Measurements from ENCODE around the gene CIT. TPM values are rescaled to one million over a fixed set of nuclear protein-coding genes. Genes with fewer than 3 reads are reported as not detected.

CIT gene
- total RNA-seq, 1 donor from 2014 or later: 98.5 TPM

DNA sequence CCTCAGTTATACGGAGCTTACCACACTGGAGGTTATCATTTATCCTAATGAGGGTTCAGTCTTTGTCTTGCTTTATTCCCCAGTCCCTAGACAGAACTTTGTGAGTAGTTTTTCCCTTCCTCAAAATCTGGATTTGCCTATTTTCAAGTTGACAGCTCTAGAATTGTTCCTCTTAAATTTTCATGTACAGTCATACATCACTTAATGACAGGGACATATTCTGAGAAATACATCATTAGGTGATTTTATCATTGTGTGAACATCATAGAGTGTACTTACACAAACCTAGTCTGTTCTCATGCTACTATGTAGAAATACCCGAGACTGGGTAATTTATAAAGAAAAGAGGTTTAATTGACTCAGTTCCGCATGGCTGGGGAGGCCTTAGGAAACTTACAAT, 206.1 kb downstream of the CIT start:
- Mint-ChIP-seq H3K27me3 (ENCODE audit: insufficient read depth, low read depth) (no peaks in the 10 kb centered on the region), H3K4me1 (peaks cover 19% of the 10 kb centered on the region), H3K36me3 (peaks cover 26% of the 10 kb centered on the region), H3K27ac (no peak overlapping the region), H3K4me3 (no peak overlapping the region), H3K9me3 (no peaks in the 10 kb centered on the region)
- DNase-seq (ENCODE audit: low spot score): no peak
- peaks cover 4% of the 10 kb centered on the region for H3K4me1 ChIP-seq
- no peaks in the 10 kb centered on the region for H3K9me3 ChIP-seq (ENCODE audit: low read depth)
- H3K36me3 ChIP-seq: peaks cover 12% of the 10 kb centered on the region
- H3K4me2 ChIP-seq: no peak overlapping the region
- TF ChIP-seq EZH2phosphoT487 (IDR thresholded peaks at IDR 0.05) (no peak), EZH2 (IDR thresholded peaks at IDR 0.05) (no peak)
- TF ChIP-seq, protein P1, sequence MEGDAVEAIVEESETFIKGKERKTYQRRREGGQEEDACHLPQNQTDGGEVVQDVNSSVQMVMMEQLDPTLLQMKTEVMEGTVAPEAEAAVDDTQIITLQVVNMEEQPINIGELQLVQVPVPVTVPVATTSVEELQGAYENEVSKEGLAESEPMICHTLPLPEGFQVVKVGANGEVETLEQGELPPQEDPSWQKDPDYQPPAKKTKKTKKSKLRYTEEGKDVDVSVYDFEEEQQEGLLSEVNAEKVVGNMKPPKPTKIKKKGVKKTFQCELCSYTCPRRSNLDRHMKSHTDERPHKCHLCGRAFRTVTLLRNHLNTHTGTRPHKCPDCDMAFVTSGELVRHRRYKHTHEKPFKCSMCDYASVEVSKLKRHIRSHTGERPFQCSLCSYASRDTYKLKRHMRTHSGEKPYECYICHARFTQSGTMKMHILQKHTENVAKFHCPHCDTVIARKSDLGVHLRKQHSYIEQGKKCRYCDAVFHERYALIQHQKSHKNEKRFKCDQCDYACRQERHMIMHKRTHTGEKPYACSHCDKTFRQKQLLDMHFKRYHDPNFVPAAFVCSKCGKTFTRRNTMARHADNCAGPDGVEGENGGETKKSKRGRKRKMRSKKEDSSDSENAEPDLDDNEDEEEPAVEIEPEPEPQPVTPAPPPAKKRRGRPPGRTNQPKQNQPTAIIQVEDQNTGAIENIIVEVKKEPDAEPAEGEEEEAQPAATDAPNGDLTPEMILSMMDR (IDR thresholded peaks at IDR 0.05): no peak
- peaks cover 18% of the 10 kb centered on the region for H4K20me1 ChIP-seq (ENCODE audit: low read depth)
- H3K9ac ChIP-seq: no peak overlapping the region
- H3K27me3 ChIP-seq: no peaks in the 10 kb centered on the region
- no peak overlapping the region for H3K4me3 ChIP-seq
- H3K27ac ChIP-seq: no peak overlapping the region
- no peak overlapping the region for H2AFZ ChIP-seq (replicated peaks)
- peaks cover 40% of the 10 kb centered on the region for H3K79me2 ChIP-seq (ENCODE audit: low read depth)
- peaks cover 18% of the 10 kb centered on the region for H3F3A ChIP-seq (ENCODE audit: low read depth)

DNA sequence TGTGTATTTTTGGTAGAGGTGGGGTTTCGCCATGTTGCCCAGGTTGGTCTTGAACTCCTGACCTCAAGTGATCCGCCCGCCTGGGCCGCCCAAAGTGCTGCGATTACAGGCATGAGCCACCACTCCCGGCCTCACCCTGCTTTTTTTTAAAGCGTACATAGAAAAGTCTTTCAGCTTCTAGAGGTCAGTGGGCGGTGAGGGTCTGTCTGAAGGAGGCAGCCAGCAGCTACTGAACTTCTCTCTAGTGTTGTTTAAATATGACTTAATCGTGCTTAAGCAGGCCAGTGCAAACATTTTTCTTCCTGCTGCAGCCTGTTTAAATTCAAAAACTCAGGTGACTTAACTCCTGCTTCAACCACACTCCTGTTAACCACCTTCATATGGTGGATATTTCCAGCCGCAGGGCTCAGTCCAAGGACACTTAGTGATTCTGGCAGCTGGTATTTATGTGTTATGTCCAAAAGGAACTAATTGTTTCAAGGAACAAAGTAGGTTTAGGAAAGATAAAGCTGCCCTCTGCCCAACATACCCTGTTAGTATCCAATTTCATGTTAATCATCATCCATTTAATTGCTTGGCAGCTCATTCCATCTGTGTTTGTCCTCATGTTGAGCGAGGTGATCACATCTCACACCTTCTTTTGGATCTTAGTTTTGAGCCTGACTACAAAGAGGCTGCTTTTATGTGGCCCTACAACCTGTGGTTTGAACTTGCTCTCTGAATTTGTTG, 207.2 kb downstream of the CIT start:
- H3K79me2 ChIP-seq (ENCODE audit: low read depth): peaks cover 40% of the 10 kb centered on the region
- H4K20me1 ChIP-seq (ENCODE audit: low read depth): peaks cover 18% of the 10 kb centered on the region
- H3K36me3 Mint-ChIP-seq: peaks cover 19% of the 10 kb centered on the region
- H3K4me1 ChIP-seq: peaks cover 4% of the 10 kb centered on the region
- H3K9ac ChIP-seq: no peak overlapping the region
- no peak for TF ChIP-seq EZH2 (IDR thresholded peaks at IDR 0.05)
- no peak for TF ChIP-seq EZH2phosphoT487 (IDR thresholded peaks at IDR 0.05)
- TF ChIP-seq, protein P1 (IDR thresholded peaks at IDR 0.05): no peak
- H3K9me3 ChIP-seq (ENCODE audit: low read depth): no peaks in the 10 kb centered on the region
- H3K4me1 Mint-ChIP-seq: peaks cover 19% of the 10 kb centered on the region
- peaks cover 18% of the 10 kb centered on the region for H3F3A ChIP-seq (ENCODE audit: low read depth)
- peaks cover 12% of the 10 kb centered on the region for H3K36me3 ChIP-seq
- H3K4me3 Mint-ChIP-seq: peak overlapping the region; percentile 77
- no peak overlapping the region for H3K4me3 ChIP-seq
- no peak overlapping the region for H3K27ac ChIP-seq
- H3K27me3 ChIP-seq: no peaks in the 10 kb centered on the region
- H3K27me3 Mint-ChIP-seq (ENCODE audit: insufficient read depth, low read depth): no peaks in the 10 kb centered on the region
- no peaks in the 10 kb centered on the region for H3K9me3 Mint-ChIP-seq
- no peak overlapping the region for H2AFZ ChIP-seq (replicated peaks)
- H3K27ac Mint-ChIP-seq: no peak overlapping the region
- no peak for DNase-seq (ENCODE audit: low spot score)
- no peak overlapping the region for H3K4me2 ChIP-seq

DNA sequence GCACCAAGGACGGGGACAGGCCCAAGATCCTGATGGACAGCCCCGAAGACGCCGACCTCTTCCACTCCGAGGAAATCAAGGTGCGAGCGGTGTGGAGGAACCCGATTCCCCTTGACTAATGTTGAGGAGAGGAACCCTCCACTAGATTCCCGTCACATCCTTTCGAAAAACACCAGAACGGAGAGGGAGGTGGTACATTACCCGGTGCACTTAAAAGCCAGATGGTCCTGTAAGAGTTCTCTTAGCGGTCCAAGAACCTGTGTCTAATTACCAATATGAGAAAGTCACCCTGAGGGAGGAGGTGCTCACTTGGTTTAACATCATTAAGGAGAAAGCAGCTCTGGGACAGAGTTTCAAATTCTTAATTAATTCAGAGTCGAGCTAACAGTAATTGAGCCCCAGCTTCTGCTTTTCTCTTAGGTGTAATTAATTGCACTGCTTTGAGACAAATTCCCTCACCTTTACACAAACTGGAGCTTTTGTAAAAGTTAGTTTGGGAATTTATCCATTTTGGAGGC, 208.7 kb downstream of the CIT start:
- Histone ChIP-seq H3K4me2 (peak overlapping the region; percentile 80), H3K4me1 (peaks cover 4% of the 10 kb centered on the region), H3F3A (ENCODE audit: low read depth) (peaks cover 18% of the 10 kb centered on the region), H3K27ac (peak overlapping the region; percentile 85), H3K4me3 (peak overlapping the region; percentile 77), H3K27me3 (peaks cover 4% of the 10 kb centered on the region), H4K20me1 (ENCODE audit: low read depth) (peaks cover 18% of the 10 kb centered on the region), H3K36me3 (peaks cover 12% of the 10 kb centered on the region), H3K79me2 (ENCODE audit: low read depth) (peaks cover 40% of the 10 kb centered on the region), H3K9ac (peak overlapping the region; percentile 79), H2AFZ (replicated peaks) (peak overlapping the region; percentile 90), H3K9me3 (ENCODE audit: low read depth) (no peaks in the 10 kb centered on the region)
- Mint-ChIP-seq H3K27me3 (ENCODE audit: insufficient read depth, low read depth) (peaks cover 2% of the 10 kb centered on the region), H3K27ac (peak overlapping the region; percentile 42), H3K4me3 (peak overlapping the region; percentile 92), H3K36me3 (peaks cover 10% of the 10 kb centered on the region), H3K4me1 (peaks cover 19% of the 10 kb centered on the region), H3K9me3 (no peaks in the 10 kb centered on the region)
- no peak for DNase-seq (ENCODE audit: low spot score)
- no peak for TF ChIP-seq EZH2phosphoT487 (IDR thresholded peaks at IDR 0.05)
- no peak for TF ChIP-seq EZH2 (IDR thresholded peaks at IDR 0.05)
- TF ChIP-seq, protein P1 (IDR thresholded peaks at IDR 0.05): no peak

All from neural progenitor cell (in vitro differentiated cells).